HG03469 (cell line): ENCODE data around the gene SULT4A1.

Experiments used
- ATAC-seq: cut with Tn5 transposase; IDR thresholded peaks from one replicate; pipeline ENCODE4 v1.9.1; 2021; ENCODE audit warnings: mild to moderate bottlenecking, moderate library complexity, moderate number of reproducible peaks; ENCODE audit not compliant: unreplicated experiment

The SULT4A1 gene

DNA sequence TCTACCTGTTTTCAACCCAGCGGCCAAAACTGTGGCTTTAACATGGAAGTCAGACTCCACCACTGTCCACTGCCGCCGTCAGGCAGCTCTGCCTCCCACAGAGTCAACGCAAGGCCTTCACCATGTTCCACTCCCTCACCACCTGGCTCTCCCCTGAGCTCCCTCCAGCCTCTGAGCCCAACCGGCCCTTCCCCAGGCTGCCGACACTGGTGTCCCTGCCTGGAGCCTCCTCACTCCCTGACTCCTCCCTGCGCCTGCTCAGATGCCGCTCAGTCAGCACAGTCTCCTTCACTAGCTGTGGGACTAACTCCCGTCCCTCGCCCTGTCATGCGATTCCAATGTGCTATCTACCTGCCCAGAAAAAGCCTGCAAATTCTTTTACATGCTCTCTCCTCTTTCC, 16.3 kb downstream of the SULT4A1 start:
- no peak for ATAC-seq

DNA sequence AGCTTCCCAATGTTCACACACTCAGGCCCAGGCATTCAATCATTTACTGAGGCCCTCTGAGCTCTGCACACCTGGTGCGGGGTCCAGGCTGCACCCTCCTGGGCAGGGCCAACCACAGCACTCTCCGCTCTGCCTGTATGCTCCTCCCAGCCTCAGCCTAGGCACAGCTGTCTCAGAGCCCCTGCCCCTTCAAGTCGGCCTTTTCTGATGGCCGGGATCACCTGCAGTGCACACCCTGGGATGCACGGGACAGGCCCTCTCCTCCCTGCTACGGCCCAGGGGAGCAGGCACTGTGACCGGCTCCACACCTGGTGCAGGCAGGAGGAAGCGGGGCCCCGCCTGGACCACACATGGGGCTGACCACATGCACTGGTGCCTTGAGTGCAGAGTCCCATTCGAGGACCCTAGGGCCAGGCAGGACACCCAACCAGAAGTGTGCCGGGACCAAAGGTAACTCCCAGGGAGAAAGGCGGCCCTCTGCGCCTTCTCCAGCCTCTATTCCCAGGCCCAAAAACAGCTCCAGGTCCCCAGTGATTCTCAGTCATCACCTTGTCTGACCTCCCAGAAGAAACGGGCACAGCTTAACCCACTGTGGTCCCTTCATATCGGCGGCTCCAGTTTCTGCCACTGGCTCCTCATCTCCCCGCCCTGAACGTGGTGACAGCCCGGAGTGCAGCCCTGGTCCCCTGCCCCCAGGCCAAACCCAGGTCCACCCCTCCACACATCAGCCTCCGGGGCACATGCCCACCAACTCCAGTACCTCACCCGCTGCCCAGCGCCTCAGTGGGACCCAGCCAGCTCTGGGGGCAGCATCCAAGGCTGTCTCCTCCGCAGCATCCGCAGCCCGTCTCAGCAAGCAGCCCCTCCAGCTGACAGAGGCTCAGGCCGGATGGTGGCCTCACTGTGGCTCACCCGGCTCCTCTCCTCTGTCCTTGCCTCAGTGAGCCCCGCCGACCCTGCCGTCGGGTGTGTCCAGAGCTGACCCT, 17.5 kb downstream of the SULT4A1 start:
- no peak for ATAC-seq

DNA sequence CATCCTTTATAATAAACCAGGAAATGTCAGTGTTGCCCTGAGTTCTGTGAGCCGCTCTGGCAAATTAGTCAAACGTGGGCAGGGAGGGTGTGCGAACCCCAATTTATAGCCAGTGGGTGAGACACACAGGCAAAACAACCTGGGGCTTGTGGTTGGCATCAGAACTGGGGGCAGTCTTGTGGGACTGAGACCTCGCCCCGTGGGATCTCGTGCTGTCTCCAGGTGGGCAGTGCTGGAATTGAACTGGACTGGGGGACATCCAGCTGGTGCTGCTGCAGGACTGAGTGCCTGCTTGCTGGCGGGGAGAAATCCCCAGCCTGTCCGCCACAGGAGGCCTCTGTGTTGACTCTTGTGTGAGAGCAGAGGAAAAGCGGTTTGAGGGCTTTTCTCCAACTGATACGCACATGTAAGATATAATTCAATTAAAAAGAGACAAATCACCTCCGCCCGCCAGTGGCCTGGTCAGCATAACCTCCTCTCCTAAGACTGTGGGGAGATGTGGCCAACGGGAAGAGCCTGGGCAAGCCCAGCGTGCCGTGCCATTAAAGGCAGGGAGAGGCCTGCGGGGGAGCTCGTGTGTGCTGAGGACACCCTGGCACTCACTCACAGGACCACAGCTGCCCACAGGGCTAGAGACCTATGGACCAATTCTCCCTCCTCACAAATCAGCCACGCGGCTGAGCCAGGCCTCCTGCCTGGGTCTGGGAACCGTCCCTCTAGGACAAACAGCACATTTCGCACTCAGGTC, 18.4 kb downstream of the SULT4A1 start:
- no peak for ATAC-seq

DNA sequence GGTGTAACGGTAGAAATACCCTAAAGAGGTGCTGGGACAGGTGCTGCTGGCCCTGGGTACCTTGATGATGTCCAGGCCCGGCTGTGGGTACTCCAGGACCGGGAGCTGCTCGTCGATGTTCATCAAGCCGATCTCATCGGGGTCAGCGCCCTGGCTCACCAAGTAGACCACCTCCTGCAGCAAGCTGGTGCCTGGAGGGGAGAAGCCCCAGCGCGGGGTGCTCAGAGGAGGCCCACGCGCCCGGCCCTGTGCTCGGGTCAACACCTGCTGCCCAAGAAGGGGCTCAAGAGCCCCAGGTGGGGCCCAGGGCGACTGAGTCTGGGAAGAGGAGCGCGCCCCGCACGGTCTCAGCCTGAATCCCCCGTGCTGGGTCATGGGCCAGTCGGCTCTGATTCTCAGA, 20.6 kb downstream of the SULT4A1 start:
- ATAC-seq: no peak

DNA sequence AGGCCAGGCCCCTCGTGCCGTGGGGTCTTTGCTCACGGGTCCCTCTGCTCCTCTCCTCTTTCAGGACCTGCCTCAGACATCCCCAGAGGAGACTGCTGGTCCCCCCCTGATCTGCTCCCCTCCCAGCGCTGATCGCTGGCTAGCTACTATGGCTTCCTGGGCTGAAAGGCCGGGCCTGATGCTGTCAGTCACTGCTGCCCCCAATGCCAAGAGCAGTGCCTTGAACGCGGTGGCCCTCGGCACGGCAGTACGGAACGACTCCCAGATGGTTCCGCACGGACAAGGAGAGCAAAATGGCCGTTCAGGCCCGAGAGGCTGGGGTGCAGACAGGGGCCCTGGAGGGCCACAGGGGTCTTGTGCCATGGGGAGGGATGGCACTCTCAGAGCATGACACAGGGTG, 21.5 kb downstream of the SULT4A1 start:
- ATAC-seq: no peak

DNA sequence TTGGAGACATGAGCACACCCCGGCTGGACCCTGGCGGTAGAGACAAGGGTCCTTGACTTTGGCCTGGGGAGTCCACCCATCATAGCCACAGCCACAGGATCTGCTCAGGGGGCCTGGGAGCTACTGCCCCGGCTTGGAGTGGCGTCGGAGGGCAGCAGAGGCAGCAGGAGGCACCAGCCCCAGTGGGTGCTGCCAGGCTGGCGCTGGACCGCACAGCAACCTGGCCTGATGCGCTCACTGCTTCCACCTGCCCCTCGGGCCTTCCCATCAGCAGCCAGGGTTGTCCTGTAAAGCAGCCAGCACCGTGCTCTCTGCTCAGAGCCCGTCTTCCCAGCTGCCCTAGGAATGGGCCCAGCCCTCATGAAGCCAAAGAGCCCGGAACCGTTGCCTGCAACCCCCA, 21.9 kb downstream of the SULT4A1 start:
- no peak for ATAC-seq

DNA sequence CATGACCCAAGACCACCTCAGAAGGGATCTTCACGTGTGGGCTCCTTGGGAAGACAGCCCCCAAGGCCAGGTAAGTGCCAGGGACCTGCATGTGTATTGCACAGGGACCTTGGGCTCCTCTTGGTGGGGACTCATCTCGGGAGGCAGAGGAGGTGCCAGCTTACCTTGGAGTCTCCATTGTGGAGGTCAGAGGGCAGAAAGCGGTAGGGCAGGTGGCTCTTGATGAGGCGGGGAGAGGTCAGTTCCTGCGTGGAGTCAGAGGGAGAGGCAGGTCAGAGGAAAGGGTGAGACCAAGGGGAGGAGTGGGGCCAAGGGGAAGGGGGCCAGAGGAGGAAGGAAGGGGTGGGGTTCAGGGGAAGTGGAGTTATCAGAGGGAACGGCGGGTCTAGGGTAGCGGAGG, 22.5 kb downstream of the SULT4A1 start:
- no peak for ATAC-seq

DNA sequence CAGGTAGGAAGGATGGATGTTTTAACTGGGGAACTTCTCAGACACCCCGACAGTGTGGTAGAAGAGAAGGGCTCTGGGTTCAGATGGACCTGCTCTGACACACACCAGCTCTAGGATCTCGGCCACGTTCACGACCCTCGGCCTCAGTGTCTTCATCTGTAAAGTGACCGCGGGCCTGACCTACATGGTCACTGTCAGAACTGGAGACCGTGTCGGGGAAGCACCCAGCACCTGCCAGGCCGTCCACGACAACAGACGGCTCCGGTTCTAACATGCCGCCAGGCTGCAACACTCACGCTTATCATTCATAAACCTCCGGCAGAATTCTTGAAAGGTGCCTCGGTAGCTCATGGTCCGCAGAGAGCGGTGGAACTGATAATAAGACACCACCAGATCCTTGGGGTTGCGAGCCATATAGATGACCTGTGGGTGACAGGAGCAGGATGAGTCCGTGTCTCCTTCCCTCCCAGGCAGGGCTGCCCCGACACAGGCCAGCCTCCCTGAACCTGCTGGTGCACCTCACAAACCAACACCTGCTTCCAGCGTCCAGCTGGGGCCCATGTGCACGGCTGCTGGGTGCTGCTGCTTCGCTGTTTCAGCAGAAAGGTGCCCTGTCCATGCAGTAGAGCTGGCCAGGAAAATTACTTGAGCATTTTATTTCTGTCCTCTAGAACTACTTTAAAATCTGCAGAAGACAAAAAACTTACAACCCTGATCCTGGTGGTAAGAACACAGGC, 23.6 kb downstream of the SULT4A1 start:
- ATAC-seq: no peak

DNA sequence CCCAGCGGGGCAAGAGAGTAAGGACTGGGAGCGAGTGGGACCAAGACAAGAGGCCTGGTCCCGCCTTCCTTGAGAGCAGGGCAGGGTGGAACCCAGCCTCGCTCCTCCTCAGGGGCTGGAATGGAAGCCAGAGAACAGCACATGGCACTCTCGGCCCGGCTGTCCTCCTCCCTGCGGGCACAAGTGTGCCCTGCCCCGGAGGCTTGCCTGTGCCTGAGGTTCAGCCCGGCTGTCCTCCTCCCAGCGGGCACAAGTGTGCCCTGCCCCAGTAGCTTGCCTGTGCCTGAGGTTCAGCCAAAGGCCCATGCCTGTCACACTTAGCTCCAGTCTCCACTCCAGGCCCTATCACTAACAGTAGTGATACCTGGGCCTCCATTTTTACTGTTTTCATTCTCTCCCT, 24.2 kb downstream of the SULT4A1 start:
- no peak for ATAC-seq

DNA sequence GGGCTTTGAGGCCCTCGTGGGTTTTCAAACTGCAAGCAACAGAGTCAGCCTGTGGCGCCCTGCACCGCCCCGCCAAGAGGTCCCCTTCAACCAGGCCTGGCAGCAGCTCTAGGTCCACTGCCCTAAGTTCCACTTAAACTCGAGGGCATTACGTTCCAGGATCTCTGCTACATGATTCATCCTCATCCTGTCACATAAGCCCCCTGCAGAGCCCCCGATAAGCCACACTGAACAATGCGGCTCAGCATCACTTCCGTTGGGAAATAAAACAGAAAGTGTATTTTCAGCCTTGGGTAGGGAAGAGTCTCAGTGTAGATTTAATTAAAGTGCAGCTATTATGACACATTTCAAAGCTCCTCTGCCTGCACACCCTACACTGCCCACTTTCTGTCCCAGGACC, 24.6 kb downstream of the SULT4A1 start:
- no peak for ATAC-seq

DNA sequence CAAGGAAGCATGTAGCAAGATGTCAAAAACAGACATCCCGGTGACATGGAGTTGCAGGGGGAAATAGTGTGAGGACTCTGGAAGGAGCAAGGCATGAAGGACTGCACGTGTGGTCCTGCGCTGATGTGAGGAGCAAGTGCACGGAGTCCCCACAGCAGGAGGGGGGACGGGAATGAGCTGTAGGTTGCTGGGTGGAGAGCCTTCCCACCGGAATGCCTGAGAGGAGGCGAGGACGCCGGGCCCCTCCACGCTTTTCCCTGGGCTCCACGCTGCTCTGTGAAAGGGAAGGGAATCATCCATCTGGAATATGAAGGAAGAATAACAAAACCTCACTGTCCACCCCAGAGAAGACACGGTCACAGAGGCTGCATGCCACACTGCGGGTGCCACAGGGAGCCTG, 26.6 kb downstream of the SULT4A1 start:
- ATAC-seq: no peak

DNA sequence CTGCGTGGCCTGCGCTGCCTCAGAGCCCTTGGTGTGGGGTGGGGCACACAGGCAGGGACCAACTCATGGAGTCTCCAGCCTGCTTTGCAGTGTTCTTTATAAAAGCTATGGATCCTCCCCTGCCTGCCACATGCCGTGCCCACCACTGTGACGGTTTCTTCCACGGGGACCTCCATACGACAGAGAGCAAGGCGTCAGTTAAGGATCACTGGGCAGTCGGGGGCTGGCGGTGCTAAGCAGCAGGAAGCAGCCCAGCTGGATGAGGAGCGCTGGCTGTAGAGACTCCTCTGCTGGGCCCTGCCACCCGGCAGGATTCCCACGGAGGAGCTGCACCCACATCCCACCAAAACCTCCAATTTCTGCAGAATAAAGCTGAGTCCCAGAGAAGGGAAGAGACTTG, 27.1 kb downstream of the SULT4A1 start:
- ATAC-seq: no peak

DNA sequence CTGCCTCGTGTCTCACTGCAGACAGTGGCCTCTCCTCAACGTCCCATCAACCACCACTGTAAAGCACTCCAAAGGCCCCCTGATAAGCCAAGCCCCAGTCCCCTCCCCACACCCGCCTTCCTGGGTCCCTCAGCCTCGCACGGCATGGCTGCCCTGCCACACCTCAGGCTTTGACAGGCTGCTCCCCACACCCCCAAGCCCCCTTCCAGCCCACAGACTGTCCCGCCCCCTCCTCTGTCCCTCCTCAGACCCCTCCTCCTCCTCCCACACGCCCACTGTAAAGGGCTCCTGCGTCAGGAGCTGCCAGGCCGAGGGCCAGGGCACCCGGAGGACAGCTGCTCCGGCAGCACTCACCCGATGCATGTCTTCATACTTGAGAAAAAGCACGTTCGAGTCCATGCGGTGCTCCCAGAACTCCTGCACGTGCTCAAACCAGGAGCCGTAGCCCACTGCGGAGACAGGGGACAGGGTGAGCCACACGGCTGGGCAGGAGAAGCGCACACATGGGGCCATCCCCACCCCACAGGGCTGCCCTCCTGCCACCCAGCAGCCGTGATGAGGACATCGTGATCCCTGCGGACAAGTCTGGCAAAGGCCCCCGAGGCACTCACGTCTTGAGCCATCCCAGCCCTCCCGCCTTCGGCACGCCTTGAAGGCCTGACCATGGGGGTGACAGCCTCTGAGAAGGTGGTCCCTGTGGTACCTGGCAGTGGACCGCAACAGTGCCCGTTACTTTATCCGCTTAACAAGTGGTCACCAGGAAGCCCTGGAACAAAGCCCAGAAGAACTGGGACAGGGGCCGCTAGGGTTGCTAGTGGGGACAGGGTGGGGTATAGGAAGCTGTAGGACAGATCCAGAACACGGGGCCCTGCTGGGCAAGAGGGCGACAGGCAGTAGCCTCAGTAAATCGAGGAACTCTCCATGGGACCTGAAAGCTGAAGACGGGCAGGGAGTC, 28.8 kb downstream of the SULT4A1 start:
- no peak for ATAC-seq

DNA sequence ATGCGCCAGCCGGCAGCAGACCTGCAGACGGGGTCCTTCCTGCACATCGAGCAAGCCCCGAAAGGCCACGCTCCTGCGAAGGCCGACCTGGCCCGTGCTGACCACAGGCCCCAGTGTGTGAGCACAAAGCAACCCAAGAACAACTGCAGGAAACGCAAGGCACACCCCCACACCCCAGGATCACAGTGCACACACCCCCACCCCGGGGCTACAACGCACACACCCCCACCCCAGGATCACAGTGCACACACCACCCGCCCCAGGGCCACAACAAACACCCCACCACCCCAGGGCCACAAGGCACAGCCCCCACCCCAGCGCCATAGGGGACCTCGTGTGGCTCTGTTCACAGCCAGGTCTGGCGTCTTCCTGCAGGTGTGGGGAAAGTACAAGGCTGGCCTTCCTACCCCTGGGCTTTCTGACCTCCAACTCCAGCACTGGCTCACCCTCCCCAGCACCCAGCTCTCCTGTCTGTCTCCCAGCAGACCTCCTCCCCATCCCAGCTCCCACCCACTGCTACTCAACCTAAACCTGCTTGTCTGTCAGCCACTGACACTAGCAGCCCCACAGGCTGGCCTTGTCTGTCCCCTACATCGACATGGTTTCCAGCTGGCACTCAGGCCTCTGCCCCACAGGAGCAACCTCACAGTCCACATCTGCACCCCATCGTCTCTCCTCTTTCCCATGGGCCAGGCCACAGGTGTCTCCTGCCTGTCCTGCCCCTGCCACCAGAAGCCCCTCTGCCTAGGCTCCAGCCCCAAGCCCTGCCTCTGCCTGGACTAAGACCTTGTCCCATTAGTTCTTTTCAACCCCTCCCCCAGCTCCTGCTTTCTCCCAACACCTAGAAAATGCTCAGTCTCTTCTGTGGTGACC, 29.7 kb downstream of the SULT4A1 start:
- no peak for ATAC-seq

DNA sequence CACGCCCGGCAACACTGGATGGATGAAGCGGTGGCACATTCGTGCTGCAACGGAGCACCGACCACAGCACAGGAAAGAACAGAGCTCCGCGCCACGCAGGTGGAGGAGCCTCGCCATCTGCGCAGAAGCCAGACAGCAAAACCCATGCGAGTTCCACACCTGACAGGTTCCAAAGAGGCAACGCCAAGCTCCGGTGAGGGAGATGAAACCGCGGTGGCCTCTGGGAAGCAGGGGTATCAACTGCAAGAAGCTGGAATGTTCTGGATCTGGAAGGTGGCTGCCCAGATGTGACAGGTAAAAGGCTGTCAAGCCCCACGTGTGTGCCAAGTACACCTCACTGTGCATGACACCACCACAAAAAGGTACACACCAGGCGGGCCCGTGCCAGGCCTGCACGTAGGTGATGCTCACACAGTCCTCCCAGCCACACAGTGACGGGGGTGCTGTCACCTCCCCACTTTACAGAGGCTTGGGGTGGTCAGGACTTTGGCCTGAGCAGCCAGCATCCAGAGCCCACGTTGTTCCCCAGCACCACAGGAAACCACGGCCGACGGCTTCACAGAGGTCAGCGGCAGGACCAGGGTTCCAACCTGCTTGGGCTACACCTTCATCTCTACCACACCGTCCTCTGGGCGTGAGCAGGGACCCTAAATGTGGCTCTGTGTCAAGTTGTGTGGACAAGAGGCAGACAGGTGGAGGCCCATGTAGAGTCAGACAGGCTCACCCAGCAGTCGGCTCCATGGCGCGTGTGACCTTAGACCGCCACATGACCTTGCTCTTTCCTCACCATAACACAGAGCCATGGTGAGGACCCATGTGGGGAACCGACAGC, 30.5 kb downstream of the SULT4A1 start:
- no peak for ATAC-seq

DNA sequence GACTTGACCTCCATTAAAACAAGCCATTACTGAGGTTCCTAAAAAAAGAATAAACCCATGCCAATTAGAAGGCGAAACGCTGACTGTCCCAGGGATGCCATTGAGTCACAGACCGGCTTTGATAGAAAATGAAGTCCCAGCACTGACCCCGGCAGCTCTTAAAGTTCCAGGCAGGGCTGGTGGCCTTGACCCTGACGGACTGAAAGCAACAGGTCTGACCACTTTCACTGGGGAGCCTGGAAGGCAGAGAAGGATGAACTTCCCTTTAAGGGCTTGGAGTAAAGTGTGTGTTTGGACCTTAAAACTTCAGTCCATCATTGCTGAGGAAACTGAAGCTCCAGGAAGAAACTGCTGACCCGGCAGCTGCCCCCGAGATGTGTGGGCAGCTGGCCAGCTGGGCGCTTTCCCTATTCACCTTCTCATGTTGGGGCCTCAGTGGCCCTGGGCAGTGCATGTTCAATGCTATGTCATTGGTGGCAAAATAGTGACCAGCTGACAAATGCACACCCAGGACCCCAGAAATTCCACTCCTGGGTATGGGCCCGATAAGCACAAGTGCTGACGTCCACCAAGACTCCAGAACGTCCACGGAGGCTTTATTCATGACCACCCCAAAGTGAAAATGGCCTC, 31.3 kb downstream of the SULT4A1 start:
- ATAC-seq: no peak

DNA sequence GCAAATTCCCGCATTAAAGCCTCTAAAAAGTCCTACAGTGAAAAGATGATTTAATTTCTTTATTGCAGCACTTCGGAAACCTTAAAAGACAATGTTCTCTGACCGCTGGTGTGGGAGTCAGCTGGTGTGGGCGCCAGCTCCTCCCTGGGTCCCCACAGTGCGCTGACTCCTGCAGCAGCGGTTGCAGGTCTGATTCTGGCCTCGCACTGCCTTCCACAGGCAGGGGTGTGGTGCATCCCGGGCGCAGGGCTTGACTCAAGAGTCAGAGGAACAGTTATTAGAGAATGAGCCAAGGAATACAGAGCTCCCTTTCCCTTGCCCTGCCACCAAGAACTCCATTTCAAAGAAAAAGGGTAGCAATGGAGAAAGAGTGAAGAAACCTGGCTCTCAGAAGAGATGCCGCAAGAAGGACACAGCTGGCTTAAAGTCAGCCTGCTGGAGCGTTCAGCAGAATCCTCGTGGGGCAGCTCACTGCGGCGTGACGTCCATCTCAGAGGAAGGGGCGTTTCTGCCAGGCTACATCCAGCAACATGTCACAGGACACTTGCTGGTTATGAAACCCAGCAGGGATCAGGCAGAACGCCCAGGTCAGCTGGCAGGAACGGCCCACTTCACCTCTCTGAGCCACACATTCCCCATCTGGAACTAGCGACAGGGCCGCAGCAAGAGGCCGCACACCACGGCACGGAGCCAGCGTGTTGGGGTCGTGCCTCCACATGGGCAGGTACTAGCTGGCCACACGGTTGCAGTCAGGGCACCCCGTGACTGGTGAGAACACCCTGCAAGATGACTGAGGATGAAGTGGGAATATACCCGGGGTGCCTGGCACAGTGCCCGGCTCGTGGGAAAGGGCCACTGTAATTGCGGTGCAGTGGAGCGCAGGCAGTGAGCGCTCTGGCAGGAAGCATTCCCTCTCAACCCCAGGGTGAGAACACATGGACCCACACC, 32.1 kb downstream of the SULT4A1 start:
- no peak for ATAC-seq
